LNCaP clone FGC (cell line): Measurements from ENCODE around the gene IER5.

ENCODE experiments used
- DNase-seq: peaks from one replicate; pipeline ENCODE4 v3.0.0-alpha.2; 2011; ENCODE audit warnings: low read depth
- H3K4me3 ChIP-seq: 2 replicates; pipeline ENCODE4 v1.5.1; 2011; ENCODE audit warnings: mild to moderate bottlenecking, low read depth, low read length, control low read depth
- CTCF ChIP-seq: IDR thresholded peaks from 2 replicates; pipeline ENCODE4 v1.5.1; 2012; ENCODE audit warnings: mild to moderate bottlenecking; ENCODE audit not compliant: control insufficient read depth, insufficient read depth; ENCODE audit errors: extremely low read depth

Gene IER5

GRCh38 chr1:181134543-181135436 lies 46.3 kb downstream of the IER5 start:
- peak; percentile 43 for DNase-seq
- no peak overlapping the region for H3K4me3 ChIP-seq

GRCh38 chr1:181135437-181135731 lies 46.9 kb downstream of the IER5 start:
- no peak overlapping the region for H3K4me3 ChIP-seq
- TF ChIP-seq CTCF = no peak
- DNase-seq = no peak

More at GRCh38 chr1:181134543-181135436, 46.3 kb downstream of the IER5 start:
- TF ChIP-seq CTCF = no peak

GRCh38 chr1:181135815-181136737 lies 47.6 kb downstream of the IER5 start:
- DNase-seq = no peak
- no peak overlapping the region for H3K4me3 ChIP-seq
- no peak for TF ChIP-seq CTCF

GRCh38 chr1:181136738-181137122 lies 48.2 kb downstream of the IER5 start:
- no peak for TF ChIP-seq CTCF
- no peak for DNase-seq
- H3K4me3 ChIP-seq = no peak overlapping the region

- no peak overlapping the region for H3K4me3 ChIP-seq
- no peak for DNase-seq
- TF ChIP-seq CTCF = no peak
Observed at GRCh38 chr1:181137217-181137743, 48.8 kb downstream of the IER5 start.

- H3K4me3 ChIP-seq = no peak overlapping the region
- DNase-seq = no peak
- TF ChIP-seq CTCF = no peak
Observed at GRCh38 chr1:181139631-181140061, 51.1 kb downstream of the IER5 start.
